Vagina (tissue), 2 donors: ENCODE data around the gene APPBP2. TPM values are rescaled to one million over a fixed set of nuclear protein-coding genes. Genes with fewer than 3 reads are reported as not detected.
"Not testable (repeated sequence)": the region's sequence is repeated elsewhere in the genome, so short reads cannot be mapped to it uniquely, and the experiment has no call there.

Source experiments
- DNase-seq, 2 donors: peaks; one replicate each; pipeline ENCODE4 v3.0.0-alpha.2; 2017; ENCODE audit errors: extremely low spot score in 2 of 2
- H3K27ac ChIP-seq: fragments of 200-600 bp; sonication (generic); one replicate; pipeline ENCODE4 v1.5.1; 2019
- H3K27me3 ChIP-seq: fragments of 200-600 bp; sonication (generic); one replicate; pipeline ENCODE4 v1.5.1; 2019
- H3K36me3 ChIP-seq, 2 donors: fragments of 200-600 bp; sonication (generic); one replicate each; pipeline ENCODE4 v1.5.1; 2017 to 2019
- H3K4me1 ChIP-seq: fragments of 200-600 bp; sonication (generic); one replicate; pipeline ENCODE4 v1.5.1; 2019
- H3K4me3 ChIP-seq, 2 donors: fragments of 200-600 bp; sonication (generic); 1 replicate in 1 of 2; 2 replicates in 1 of 2; pipeline ENCODE4 v1.5.1; 2016 to 2019
- H3K9me3 ChIP-seq: fragments of 200-600 bp; sonication (generic); one replicate; pipeline ENCODE4 v1.5.1; 2019
- CTCF ChIP-seq, 3 experiments: fragments of 450-650 bp in 2 of 3; fragments of 200-600 bp in 1 of 3; sonication (generic) in 1 of 3; IDR thresholded peaks; one replicate each; pipeline ENCODE4 v1.5.1; 2017 to 2019; ENCODE audit warnings: antibody characterized with exemption in 3 of 3, mild to moderate bottlenecking in 2 of 3, moderate library complexity in 2 of 3
- POLR2A ChIP-seq, 2 donors: fragments of 450-650 bp; IDR thresholded peaks; one replicate each; pipeline ENCODE4 v1.6.1; 2017; ENCODE audit warnings: antibody characterized with exemption in 2 of 2, mild to moderate bottlenecking in 2 of 2, moderate library complexity in 2 of 2
- POLR2AphosphoS5 ChIP-seq, 2 donors: sonication (generic); formaldehyde crosslinking; IDR thresholded peaks; one replicate each; pipeline ENCODE4 v1.9.0; 2017; ENCODE audit warnings: antibody characterized with exemption in 2 of 2, mild to moderate bottlenecking in 2 of 2, low read depth in 1 of 2; ENCODE audit not compliant: insufficient read depth in 1 of 2
- intact Hi-C: fragments of 100-400 bp; cut with DNase I; formaldehyde crosslinking; loops from one replicate; pipeline ENCODE4 v1.15.1; 2023
- total RNA-seq: library from RNA; depleted of rRNA; stranded (reverse); fragments of >200 nt; gene quantifications from one replicate; pipeline ENCODE4 v1.2.3, GENCODE V29; 2016

Gene APPBP2
- total RNA-seq, 1 donor from 2014 or later = 23.6 TPM

- Histone ChIP-seq H3K27me3 (no peaks in the 10 kb centered on the region), H3K27ac (peak overlapping the region; percentile 63)
- DNase-seq = no peak
These were observed 83.5 kb downstream of the APPBP2 start for GRCh38 chr17:60442271-60443173.

GRCh38 chr17:60439501-60439900, 86.5 kb downstream of the APPBP2 start:
- intact Hi-C loops = loop anchor here (10.0 kb wide), 1 partner anchor 345 kb away; no protein-coding TSS in a partner anchor
- no peak overlapping the region for H3K27ac ChIP-seq

More at GRCh38 chr17:60442271-60443173, 83.5 kb downstream of the APPBP2 start:
- Histone ChIP-seq H3K4me3 (no peak overlapping the region), H3K4me1 (peaks cover 17% of the 10 kb centered on the region), H3K36me3 (peaks cover 5 to 16% of the 10 kb centered on the region in 2 donors), H3K9me3 (no peaks in the 10 kb centered on the region)
- no peak for TF ChIP-seq POLR2AphosphoS5 (IDR thresholded peaks at IDR 0.05; ENCODE audit: insufficient read depth in 1 of 2, low read depth in 1 of 2)
- no peak for TF ChIP-seq CTCF (IDR thresholded peaks at IDR 0.05)
- TF ChIP-seq POLR2A (IDR thresholded peaks at IDR 0.05) = no peak
- intact Hi-C loops = no loop called here

GRCh38 chr17:60436676-60437075, 89.4 kb downstream of the APPBP2 start:
- no peak overlapping the region for H3K4me3 ChIP-seq
- intact Hi-C loops = loop anchor here (10.0 kb wide), 1 partner anchor 342 kb away; no protein-coding TSS in a partner anchor
- no peaks in the 10 kb centered on the region for H3K36me3 ChIP-seq
- no peak overlapping the region for H3K27ac ChIP-seq
- TF ChIP-seq CTCF (IDR thresholded peaks at IDR 0.05) (no peak), POLR2A (IDR thresholded peaks at IDR 0.05) (no peak), POLR2AphosphoS5 (IDR thresholded peaks at IDR 0.05; ENCODE audit: insufficient read depth in 1 of 2, low read depth in 1 of 2) (no peak)
- no peaks in the 10 kb centered on the region for H3K9me3 ChIP-seq
- no peak for DNase-seq
- H3K4me1 ChIP-seq = peaks cover 8% of the 10 kb centered on the region
- no peaks in the 10 kb centered on the region for H3K27me3 ChIP-seq

More at GRCh38 chr17:60439501-60439900, 86.5 kb downstream of the APPBP2 start:
- peaks cover 26% of the 10 kb centered on the region for H3K4me1 ChIP-seq
- no peaks in the 10 kb centered on the region for H3K27me3 ChIP-seq
- H3K4me3 ChIP-seq = no peak overlapping the region
- H3K36me3 ChIP-seq = no peaks in the 10 kb centered on the region
- no peak for TF ChIP-seq POLR2A (IDR thresholded peaks at IDR 0.05)
- TF ChIP-seq POLR2AphosphoS5 (IDR thresholded peaks at IDR 0.05; ENCODE audit: insufficient read depth in 1 of 2, low read depth in 1 of 2) = no peak
- TF ChIP-seq CTCF (IDR thresholded peaks at IDR 0.05) = no peak
- no peaks in the 10 kb centered on the region for H3K9me3 ChIP-seq
- DNase-seq = no peak

- no peak overlapping the region for H3K4me3 ChIP-seq
- H3K9me3 ChIP-seq = no peaks in the 10 kb centered on the region
- no peak for DNase-seq
- H3K36me3 ChIP-seq = no peaks in the 10 kb centered on the region
- TF ChIP-seq POLR2A (IDR thresholded peaks at IDR 0.05) = no peak
- TF ChIP-seq POLR2AphosphoS5 (IDR thresholded peaks at IDR 0.05; ENCODE audit: insufficient read depth in 1 of 2, low read depth in 1 of 2) = peak in 1 of 2 donors; percentile 63
- TF ChIP-seq CTCF (IDR thresholded peaks at IDR 0.05) = peak; percentile 66 to 96 (median 95)
- H3K27me3 ChIP-seq = no peaks in the 10 kb centered on the region
- H3K4me1 ChIP-seq = peaks cover 8% of the 10 kb centered on the region
- H3K27ac ChIP-seq = no peak overlapping the region
- intact Hi-C loops = loop anchor here (10.0 kb wide), 1 partner anchor 341 kb away; no protein-coding TSS in a partner anchor
These were observed 90.5 kb downstream of the APPBP2 start for GRCh38 chr17:60435244-60436167.

- not testable (repeated sequence) for H3K27me3 ChIP-seq, H3K27ac ChIP-seq, H3K9me3 ChIP-seq, H3K4me3 ChIP-seq, DNase-seq, H3K36me3 ChIP-seq, H3K4me1 ChIP-seq
- intact Hi-C loops = loop anchor here (10.0 kb wide), 1 partner anchor 339 kb away; no protein-coding TSS in a partner anchor
These were observed 92.7 kb downstream of the APPBP2 start for GRCh38 chr17:60433021-60433997.

- not testable (repeated sequence) for H3K36me3 ChIP-seq, H3K4me1 ChIP-seq, H3K4me3 ChIP-seq, H3K27ac ChIP-seq, H3K9me3 ChIP-seq, DNase-seq, H3K27me3 ChIP-seq
- intact Hi-C loops = loop anchor here (10.0 kb wide), 1 partner anchor 336 kb away; no protein-coding TSS in a partner anchor
These were observed 95.5 kb downstream of the APPBP2 start for GRCh38 chr17:60430561-60430960.

GRCh38 chr17:60428491-60428890, 97.6 kb downstream of the APPBP2 start:
- H3K9me3 ChIP-seq, H3K27ac ChIP-seq, H3K27me3 ChIP-seq, H3K36me3 ChIP-seq, H3K4me3 ChIP-seq, DNase-seq, H3K4me1 ChIP-seq: not testable (repeated sequence)
- intact Hi-C loops = loop anchor here (10.0 kb wide), 1 partner anchor 206 kb away; no protein-coding TSS in a partner anchor
